Activated CD4-positive, alpha-beta T cell treated with anti-CD3 and anti-CD28 coated beads for 36 hours (primary cell): ENCODE data around the gene ACKR4. TPM values are rescaled to one million over a fixed set of nuclear protein-coding genes. Genes with fewer than 3 reads are reported as not detected.

ENCODE experiments used
- ATAC-seq: fragments of 200-7000 bp; cut with Tn5 transposase; one replicate; pipeline ENCODE4 v1.10.0; 2021; ENCODE audit warnings: mild to moderate bottlenecking, moderate library complexity
- CTCF ChIA-PET: fragments of 350-600 bp; sonication (Branson Sonifier 250); formaldehyde crosslinking; loops from one replicate; lab custom pipeline; 2021; ENCODE audit warnings: antibody characterized with exemption; lab: Charles Lee
- POLR2A ChIA-PET: fragments of 350-600 bp; sonication (Branson Sonifier 250); formaldehyde crosslinking; loops from one replicate; lab custom pipeline; 2021; ENCODE audit warnings: antibody characterized with exemption, inconsistent platforms; lab: Charles Lee
- DNase-seq: peaks from one replicate; pipeline ENCODE4 v3.0.0-alpha.2; 2020
- H3K27ac Mint-ChIP-seq: one replicate; pipeline ENCODE4 v1.8.0; 2021; ENCODE audit warnings: mixed read lengths
- H3K27me3 Mint-ChIP-seq: one replicate; pipeline ENCODE4 v1.8.0; 2021; ENCODE audit warnings: mixed read lengths
- H3K36me3 Mint-ChIP-seq: one replicate; pipeline ENCODE4 v1.8.0; 2021; ENCODE audit warnings: low read depth, mixed read lengths
- H3K4me1 Mint-ChIP-seq: one replicate; pipeline ENCODE4 v1.8.0; 2021; ENCODE audit warnings: mixed read lengths
- H3K4me3 Mint-ChIP-seq: one replicate; pipeline ENCODE4 v1.8.0; 2021; ENCODE audit warnings: mild to moderate bottlenecking, moderate library complexity, mixed read lengths
- H3K9me3 Mint-ChIP-seq: one replicate; pipeline ENCODE4 v1.8.0; 2021; ENCODE audit warnings: low read depth, mixed read lengths
- intact Hi-C, 2 experiments: fragments of 100-400 bp; cut with DNase I in 1 of 2; cut with micrococcal nuclease in 1 of 2; formaldehyde crosslinking; loops; one replicate each; pipeline versions ENCODE4 v1.14.2 to v1.15.1; 2022 to 2024; cut with DNase I, micrococcal nuclease
- total RNA-seq, 2 experiments: library from RNA; stranded (reverse); gene quantifications; one replicate each; pipeline ENCODE4 v1.2.3, GENCODE V29; 2021

Gene ACKR4
- total RNA-seq, 2 experiments from 2014 or later, result 0.09 TPM

DNA sequence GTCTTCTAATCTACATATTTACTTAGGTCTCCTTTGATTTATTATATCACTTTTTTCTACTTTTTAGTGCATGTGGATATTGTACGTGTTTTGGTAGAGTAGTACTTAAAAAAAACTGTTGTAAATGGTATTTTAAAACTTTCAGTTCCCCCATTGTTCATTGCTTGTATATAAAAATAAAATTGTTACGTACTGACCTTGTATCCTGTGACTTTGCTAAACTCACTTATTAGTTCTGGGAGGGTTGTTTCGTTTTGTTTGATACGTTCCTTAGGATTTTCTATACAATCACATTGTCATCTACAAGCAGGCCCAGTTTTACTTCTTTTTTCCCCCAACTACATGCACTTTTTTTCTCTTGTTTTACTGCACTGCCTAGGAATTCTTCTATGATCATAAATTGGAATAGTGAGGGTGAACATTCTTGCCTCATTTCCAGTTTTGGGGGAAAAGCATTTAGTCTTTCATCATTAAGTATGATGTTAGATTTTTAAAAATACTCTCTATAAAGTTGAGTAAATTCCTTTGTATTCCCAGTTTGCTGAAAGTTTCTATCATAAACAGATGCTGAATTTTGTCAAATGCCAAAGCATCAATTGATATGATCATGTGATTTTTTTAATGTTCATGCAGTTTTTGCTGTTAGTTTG, 33.5 kb upstream of the ACKR4 start:
- no peak for DNase-seq
- ChIA-PET CTCF (no interaction called here), POLR2A (no interaction called here)
- no peak overlapping the region for H3K4me3 Mint-ChIP-seq
- H3K27me3 Mint-ChIP-seq, result no peaks in the 10 kb centered on the region
- intact Hi-C loops, result no loop called here
- no peaks in the 10 kb centered on the region for H3K9me3 Mint-ChIP-seq
- peaks cover 21% of the 10 kb centered on the region for H3K36me3 Mint-ChIP-seq
- no peak overlapping the region for H3K27ac Mint-ChIP-seq
- ATAC-seq, result no peak
- H3K4me1 Mint-ChIP-seq, result peaks cover 2% of the 10 kb centered on the region

DNA sequence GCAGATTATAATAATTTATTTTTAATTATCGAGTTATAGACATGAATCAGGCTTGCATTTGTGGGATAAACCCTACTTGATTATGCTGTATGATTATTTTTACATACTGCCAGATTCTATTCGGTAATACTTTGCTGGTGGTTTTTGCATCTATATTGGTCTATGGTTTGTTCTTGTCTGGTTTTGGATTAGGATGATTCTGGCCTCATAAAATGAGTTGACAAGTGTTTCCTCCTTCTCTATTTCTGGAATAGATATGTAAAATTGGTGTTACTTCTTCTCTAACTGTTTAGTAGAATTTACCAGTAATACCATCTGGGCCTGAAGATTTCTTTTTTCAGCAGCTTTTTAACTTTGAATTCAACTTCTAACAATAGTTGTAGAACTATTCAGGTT, 33.0 kb upstream of the ACKR4 start:
- Mint-ChIP-seq H3K4me3 (no peak overlapping the region), H3K36me3 (peaks cover 19% of the 10 kb centered on the region), H3K4me1 (peaks cover 7% of the 10 kb centered on the region), H3K27me3 (no peaks in the 10 kb centered on the region), H3K9me3 (no peaks in the 10 kb centered on the region), H3K27ac (no peak overlapping the region)
- intact Hi-C loops, result no loop called here
- ChIA-PET CTCF (no interaction called here), POLR2A (no interaction called here)
- no peak for DNase-seq
- ATAC-seq, result no peak

DNA sequence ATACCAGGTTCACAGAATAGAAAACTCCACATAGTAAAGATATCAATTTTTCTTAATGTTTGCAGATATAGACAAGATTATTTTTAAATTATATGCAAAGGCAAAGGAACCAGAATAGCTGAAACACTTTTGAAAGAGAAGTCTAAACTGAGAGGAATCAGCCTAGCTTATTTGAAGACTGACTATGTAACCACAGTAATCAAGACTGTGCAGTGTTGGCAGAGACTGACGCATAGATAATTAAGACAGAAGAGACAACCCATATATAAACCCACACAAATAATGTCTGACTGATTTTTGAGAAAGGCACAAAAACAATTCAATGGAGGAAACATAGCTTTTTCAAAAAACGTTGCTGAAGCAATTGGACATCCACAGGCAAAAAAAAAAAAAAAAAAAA, 28.6 kb upstream of the ACKR4 start:
- intact Hi-C loops, result loop anchor here in 1 of 2 experiments (2.0 kb wide), 2 partner anchors 18 to 26 kb away; no protein-coding TSS in a partner anchor
- DNase-seq (no peak), ATAC-seq (no peak)
- peaks cover 17% of the 10 kb centered on the region for H3K4me1 Mint-ChIP-seq
- CTCF ChIA-PET, result interaction anchor here (1.0 to 1.6 kb wide), 2 partner anchors 33 to 74 kb away, joined by 4 to 5 read pairs; no protein-coding TSS in a partner anchor
- H3K36me3 Mint-ChIP-seq, result peaks cover 34% of the 10 kb centered on the region
- H3K27me3 Mint-ChIP-seq, result no peaks in the 10 kb centered on the region
- POLR2A ChIA-PET, result no interaction called here
- H3K4me3 Mint-ChIP-seq, result no peak overlapping the region
- peak overlapping the region; percentile 84 for H3K27ac Mint-ChIP-seq
- peaks cover 2% of the 10 kb centered on the region for H3K9me3 Mint-ChIP-seq

DNA sequence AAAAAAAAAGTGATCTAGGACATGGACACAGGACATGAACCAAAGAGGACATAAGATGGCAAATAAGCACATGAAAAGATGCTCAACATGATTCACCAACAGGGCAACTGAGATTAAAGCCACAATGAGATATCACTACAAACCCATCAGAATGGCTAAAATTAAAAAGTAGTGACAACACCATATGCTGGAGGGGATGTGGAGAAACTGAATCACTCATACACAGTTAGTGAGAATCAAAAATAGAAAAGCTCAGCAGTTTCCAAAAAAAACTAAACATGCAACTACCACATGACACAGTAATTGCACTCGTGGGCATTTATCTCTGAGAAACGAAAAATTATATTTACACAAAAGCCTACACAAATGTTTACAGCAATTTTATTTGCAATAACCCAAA, 27.9 kb upstream of the ACKR4 start:
- CTCF ChIA-PET, result interaction anchor here (1.0 kb wide), 1 partner anchor 33 kb away, joined by 4 read pairs; no protein-coding TSS in a partner anchor
- Mint-ChIP-seq H3K9me3 (peaks cover 2% of the 10 kb centered on the region), H3K4me1 (peaks cover 17% of the 10 kb centered on the region), H3K27me3 (no peaks in the 10 kb centered on the region), H3K4me3 (no peak overlapping the region), H3K27ac (peak overlapping the region; percentile 84), H3K36me3 (peaks cover 32% of the 10 kb centered on the region)
- DNase-seq, result no peak
- peak; percentile 82 for ATAC-seq
- intact Hi-C loops, result loop anchor here (1.0 to 2.0 kb wide), 3 partner anchors 18 to 26 kb away; no protein-coding TSS in a partner anchor
- POLR2A ChIA-PET, result no interaction called here

DNA sequence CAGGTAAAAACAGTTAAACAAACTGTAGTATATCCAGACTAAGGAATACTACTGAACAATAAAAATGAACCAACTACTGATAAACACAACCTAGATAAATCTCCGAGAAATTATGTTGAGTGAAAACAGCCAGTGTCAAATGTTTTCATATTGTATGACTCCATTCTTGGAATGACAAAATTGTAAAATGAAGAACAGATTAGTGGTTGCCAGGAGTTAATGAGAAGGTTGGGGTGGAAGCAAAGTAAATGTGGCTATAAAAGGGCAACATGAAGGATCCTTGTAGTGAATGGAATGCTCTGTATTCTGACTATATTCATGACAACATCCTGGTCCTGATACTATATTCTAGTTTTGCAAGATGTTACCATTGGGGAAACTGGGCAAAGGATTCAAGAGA, 27.5 kb upstream of the ACKR4 start:
- no peaks in the 10 kb centered on the region for H3K27me3 Mint-ChIP-seq
- ChIA-PET CTCF (no interaction called here), POLR2A (interaction anchor here (0.8 kb wide), 1 partner anchor 22 kb away, joined by 3 read pairs; no protein-coding TSS in a partner anchor)
- peaks cover 17% of the 10 kb centered on the region for H3K4me1 Mint-ChIP-seq
- ATAC-seq (peak; percentile 65), DNase-seq (no peak)
- H3K27ac Mint-ChIP-seq, result no peak overlapping the region
- intact Hi-C loops, result loop anchor here (1.0 to 2.0 kb wide), 3 partner anchors 19 to 27 kb away; no protein-coding TSS in a partner anchor
- H3K36me3 Mint-ChIP-seq, result peaks cover 30% of the 10 kb centered on the region
- no peak overlapping the region for H3K4me3 Mint-ChIP-seq
- peaks cover 2% of the 10 kb centered on the region for H3K9me3 Mint-ChIP-seq

DNA sequence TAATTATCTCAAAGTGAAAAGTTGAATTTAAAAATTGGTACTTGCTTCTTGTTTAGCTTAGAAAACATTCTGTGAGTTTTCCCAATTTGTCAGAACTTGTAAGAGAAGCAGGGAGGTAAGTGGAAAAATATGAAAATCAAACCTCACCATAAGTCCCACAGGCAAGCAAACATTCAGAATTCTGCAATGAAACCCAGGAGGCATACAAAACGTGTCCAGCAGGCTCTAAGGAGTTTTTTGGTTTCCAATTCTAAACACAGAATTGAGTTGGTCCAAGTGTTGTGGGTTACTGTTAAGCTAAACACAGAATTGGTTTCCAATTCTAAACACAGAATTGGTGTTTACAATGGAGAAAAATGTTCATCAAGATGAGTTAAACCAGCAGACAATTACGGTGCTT, 27.1 kb upstream of the ACKR4 start:
- H3K4me3 Mint-ChIP-seq, result no peak overlapping the region
- POLR2A ChIA-PET, result interaction anchor here (0.8 kb wide), 1 partner anchor 22 kb away, joined by 3 read pairs; no protein-coding TSS in a partner anchor
- peaks cover 30% of the 10 kb centered on the region for H3K36me3 Mint-ChIP-seq
- no peaks in the 10 kb centered on the region for H3K27me3 Mint-ChIP-seq
- no peak for DNase-seq
- ATAC-seq, result no peak
- intact Hi-C loops, result no loop called here
- CTCF ChIA-PET, result no interaction called here
- no peak overlapping the region for H3K27ac Mint-ChIP-seq
- H3K9me3 Mint-ChIP-seq, result peaks cover 2% of the 10 kb centered on the region
- peaks cover 17% of the 10 kb centered on the region for H3K4me1 Mint-ChIP-seq

DNA sequence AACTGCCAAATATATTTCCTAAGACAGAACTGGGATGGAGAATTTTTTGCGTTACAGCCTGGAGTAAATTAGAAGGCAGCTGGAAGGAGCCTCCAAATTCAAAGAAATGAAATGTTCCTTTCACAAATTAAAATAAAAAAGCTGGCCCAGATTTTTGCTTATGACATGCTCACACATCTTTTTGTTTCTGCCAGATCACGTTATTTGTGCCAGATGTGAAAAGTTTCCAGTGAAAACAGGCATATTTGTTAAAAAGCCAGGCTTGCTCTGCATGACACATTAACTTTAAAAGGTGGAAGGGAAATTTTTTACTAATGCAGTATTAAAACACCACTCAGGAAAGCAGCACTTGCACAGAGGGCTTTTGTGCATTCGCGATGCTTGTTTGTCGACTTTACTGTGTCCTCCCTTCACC, 23.3 kb upstream of the ACKR4 start:
- Mint-ChIP-seq H3K27ac (no peak overlapping the region), H3K36me3 (peaks cover 45% of the 10 kb centered on the region), H3K27me3 (no peaks in the 10 kb centered on the region), H3K9me3 (peaks cover 2% of the 10 kb centered on the region), H3K4me3 (no peak overlapping the region), H3K4me1 (peaks cover 13% of the 10 kb centered on the region)
- DNase-seq (no peak), ATAC-seq (no peak)
- ChIA-PET CTCF (no interaction called here), POLR2A (no interaction called here)
- intact Hi-C loops, result no loop called here

DNA sequence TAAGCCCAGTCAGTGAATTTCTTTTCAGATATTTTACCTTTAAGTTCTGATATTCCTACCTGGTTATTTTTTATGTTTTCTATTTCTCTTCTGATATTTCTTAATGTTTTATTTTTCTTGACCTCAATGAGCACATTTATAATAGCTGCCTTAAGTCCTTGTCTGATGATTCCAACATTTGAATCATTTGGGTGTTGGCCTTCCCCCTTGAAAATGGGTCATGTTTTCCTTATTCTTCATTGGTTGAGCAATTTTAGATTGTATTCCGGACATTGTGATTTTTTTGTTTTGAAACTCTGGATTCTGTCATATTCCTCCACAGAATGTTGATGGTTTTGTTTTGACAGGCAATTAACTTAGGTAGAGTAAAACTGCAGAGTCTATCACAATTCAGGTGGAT, 9.7 kb upstream of the ACKR4 start:
- ChIA-PET POLR2A (interaction anchor here (0.6 kb wide), 1 partner anchor 197 kb away, joined by 7 read pairs; no protein-coding TSS in a partner anchor), CTCF (no interaction called here)
- Mint-ChIP-seq H3K4me1 (no peaks in the 10 kb centered on the region), H3K4me3 (no peak overlapping the region), H3K27me3 (no peaks in the 10 kb centered on the region), H3K9me3 (no peaks in the 10 kb centered on the region), H3K36me3 (peaks cover 26% of the 10 kb centered on the region), H3K27ac (no peak overlapping the region)
- no peak for ATAC-seq
- DNase-seq, result no peak
- intact Hi-C loops, result no loop called here

DNA sequence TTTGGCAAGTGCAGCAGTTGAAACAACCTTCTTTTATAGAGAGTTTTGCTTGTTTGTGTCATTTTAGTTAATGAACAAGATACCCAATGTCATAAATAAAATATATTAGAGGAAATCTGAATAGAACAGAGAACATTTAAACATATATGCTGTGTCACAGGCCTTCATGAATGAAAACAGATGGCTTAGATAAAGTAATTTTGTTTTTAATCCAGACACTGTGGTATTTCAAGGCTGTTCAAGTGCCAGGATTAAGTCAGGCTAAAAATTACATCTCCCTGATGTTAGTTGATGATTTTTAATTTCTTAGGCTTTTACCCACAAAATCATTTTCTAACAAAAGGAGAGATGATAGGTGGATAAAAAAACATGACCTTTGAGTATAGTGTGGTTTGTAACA, 4.9 kb upstream of the ACKR4 start:
- intact Hi-C loops, result no loop called here
- POLR2A ChIA-PET, result no interaction called here
- DNase-seq (no peak), ATAC-seq (no peak)
- Mint-ChIP-seq H3K27ac (no peak overlapping the region), H3K27me3 (no peaks in the 10 kb centered on the region), H3K9me3 (no peaks in the 10 kb centered on the region), H3K4me1 (no peaks in the 10 kb centered on the region), H3K36me3 (peaks cover 41% of the 10 kb centered on the region), H3K4me3 (no peak overlapping the region)
- CTCF ChIA-PET, result no interaction called here

DNA sequence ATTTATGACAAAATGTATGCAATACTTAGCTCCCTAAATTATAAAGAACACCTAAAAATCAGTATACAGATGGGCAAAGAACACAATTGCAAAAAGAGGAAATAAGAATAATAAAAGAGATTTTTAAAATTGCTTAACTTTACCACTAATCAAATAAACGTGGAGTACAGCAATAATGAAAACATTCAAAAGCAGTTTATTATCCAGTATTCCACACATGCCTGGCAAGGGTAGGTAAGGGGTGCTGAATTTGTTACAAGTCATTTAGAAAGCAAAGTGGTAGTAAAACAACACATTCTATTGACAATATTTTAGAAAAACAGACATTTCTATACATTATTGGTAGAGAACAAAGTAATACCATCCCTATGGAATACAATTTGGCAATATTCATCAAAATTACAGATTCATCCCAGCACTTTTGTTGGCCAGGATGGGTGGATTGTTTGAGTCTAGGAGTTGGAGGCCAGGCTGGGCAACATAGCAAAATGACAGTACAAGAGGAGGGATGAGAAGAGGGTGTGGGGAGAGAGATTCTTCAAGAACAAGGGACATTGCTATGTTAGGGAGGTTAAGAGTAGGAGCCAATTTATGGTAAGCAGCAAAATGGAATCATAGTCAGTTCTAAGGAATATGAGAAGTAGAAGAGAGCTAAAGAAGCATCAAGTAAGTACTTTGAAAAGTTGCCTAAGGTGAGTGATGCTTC, 3.7 kb upstream of the ACKR4 start:
- no peaks in the 10 kb centered on the region for H3K9me3 Mint-ChIP-seq
- no peak overlapping the region for H3K4me3 Mint-ChIP-seq
- H3K27me3 Mint-ChIP-seq, result no peaks in the 10 kb centered on the region
- CTCF ChIA-PET, result interaction anchor here (0.6 kb wide), 1 partner anchor 24 kb away, joined by 3 read pairs; no protein-coding TSS in a partner anchor
- intact Hi-C loops, result no loop called here
- H3K27ac Mint-ChIP-seq, result no peak overlapping the region
- H3K36me3 Mint-ChIP-seq, result peaks cover 39% of the 10 kb centered on the region
- ATAC-seq, result no peak
- DNase-seq, result no peak
- H3K4me1 Mint-ChIP-seq, result no peaks in the 10 kb centered on the region
- POLR2A ChIA-PET, result no interaction called here

DNA sequence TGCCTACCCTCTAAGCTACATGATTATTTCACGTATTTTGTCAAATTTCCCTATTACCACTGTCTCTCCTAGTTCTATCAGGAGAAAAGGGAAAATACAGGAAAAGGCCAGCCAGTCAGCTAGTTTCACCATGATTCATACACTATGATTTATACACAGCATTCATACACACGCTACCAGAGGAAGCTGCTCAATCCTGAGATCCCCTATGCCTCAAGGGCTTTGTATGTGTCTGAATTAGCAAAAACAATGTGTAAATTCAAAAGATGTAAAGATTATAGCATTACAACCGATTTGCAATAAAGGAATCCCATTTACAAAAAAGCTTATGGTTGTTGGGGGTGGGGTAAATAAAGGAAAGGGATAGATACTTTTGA, 3.1 kb upstream of the ACKR4 start:
- H3K36me3 Mint-ChIP-seq, result peaks cover 43% of the 10 kb centered on the region
- no peaks in the 10 kb centered on the region for H3K9me3 Mint-ChIP-seq
- ChIA-PET POLR2A (no interaction called here), CTCF (interaction anchor here (0.6 to 0.7 kb wide), 3 partner anchors 20 to 198 kb away, joined by 3 read pairs; no protein-coding TSS in a partner anchor)
- intact Hi-C loops, result no loop called here
- no peak overlapping the region for H3K4me3 Mint-ChIP-seq
- ATAC-seq (no peak), DNase-seq (no peak)
- H3K4me1 Mint-ChIP-seq, result no peaks in the 10 kb centered on the region
- H3K27me3 Mint-ChIP-seq, result no peaks in the 10 kb centered on the region
- H3K27ac Mint-ChIP-seq, result no peak overlapping the region
